Breast epithelium (tissue), 3 donors: ENCODE measurements around the gene GATM.

Experiments used
- CTCF ChIP-seq, 3 donors: fragments of 450-650 bp; IDR thresholded peaks; one replicate each; pipeline ENCODE4 v1.5.1; 2016 to 2017; ENCODE audit warnings: antibody characterized with exemption in 3 of 3, mild to moderate bottlenecking in 3 of 3, moderate library complexity in 3 of 3
- POLR2A ChIP-seq: fragments of 450-650 bp; IDR thresholded peaks from one replicate; pipeline ENCODE4 v1.6.1; 2016; ENCODE audit warnings: antibody characterized with exemption, mild to moderate bottlenecking, moderate library complexity
- POLR2AphosphoS5 ChIP-seq, 3 donors: sonication (generic); formaldehyde crosslinking; IDR thresholded peaks; one replicate each; pipeline ENCODE4 v1.6.1; 2017; ENCODE audit warnings: antibody characterized with exemption in 3 of 3

GRCh38 chr15:45337224-45337623 lies 41.1 kb downstream of the GATM start:
- TF ChIP-seq CTCF (IDR thresholded peaks at IDR 0.05) = no peak
- no peak for TF ChIP-seq POLR2A
- TF ChIP-seq POLR2AphosphoS5 (IDR thresholded peaks at IDR 0.05) = no peak
